ENCODE measurements around the gene GIT1. TPM values are rescaled to one million over a fixed set of nuclear protein-coding genes. Genes with fewer than 3 reads are reported as not detected.

The GIT1 gene
- total and polyA plus RNA-seq, 4 donors: 2.2 to 11.1 (median 4.9) TPM

DNA sequence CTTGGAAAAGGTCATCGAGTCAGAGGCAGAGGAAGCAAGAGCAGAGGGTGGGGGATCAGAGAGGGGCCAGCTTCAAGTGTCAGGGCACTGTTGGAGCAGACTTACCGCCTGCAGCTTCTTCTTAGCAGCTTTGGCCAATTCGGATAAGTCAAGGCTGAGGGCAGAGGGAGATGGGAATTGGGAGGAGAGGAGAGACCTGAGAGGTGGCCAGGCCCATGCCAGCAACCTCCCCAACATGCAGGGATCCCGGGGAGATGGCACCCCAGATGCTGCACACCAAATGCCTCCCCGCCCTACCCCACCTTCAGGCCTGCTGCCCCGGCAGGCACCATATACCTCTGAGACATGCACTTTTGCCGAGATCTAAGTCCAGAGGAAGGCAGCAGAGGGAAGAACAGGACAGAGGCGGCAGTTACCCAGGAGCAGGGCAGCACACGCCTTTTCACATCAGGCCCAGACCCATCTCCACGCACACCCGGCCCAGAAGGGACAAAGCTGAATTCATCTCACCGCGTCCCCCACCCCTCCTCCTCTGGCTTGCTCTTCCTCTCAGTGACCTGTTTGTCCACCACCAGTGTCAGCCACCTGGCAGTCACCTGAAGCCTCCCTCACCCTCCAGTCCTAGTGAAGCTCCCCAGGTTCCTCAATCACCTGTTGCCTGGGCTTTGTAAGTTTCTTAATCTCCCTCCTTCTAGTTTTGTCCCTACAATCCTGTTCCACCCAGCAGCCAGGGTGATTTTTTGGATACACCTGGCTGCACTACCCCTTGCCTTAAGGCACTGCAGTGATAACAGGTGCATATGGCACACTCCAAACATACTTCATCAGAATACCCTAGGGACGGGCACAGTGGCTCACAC lies 10.6 kb downstream of the GIT1 start:
- DNase-seq (ENCODE audit: low spot score): no peak
- peaks cover 0 to 25% (median 6%) of the 10 kb centered on the region in 4 donors for H3K36me3 ChIP-seq (ENCODE audit: control insufficient read depth in 4 of 4, insufficient read depth in 3 of 4, low read depth in 1 of 4, low read length in 3 of 4)
- WGBS: 95% methylated on average over 14 of the region's 14 CpGs
- peaks cover 10 to 17% (median 14%) of the 10 kb centered on the region in 4 donors for H3K4me1 ChIP-seq (ENCODE audit: control insufficient read depth in 4 of 4, insufficient read depth in 4 of 4, low read length in 3 of 4)
- no peak for TF ChIP-seq RXRA (IDR thresholded peaks at IDR 0.05)
- no peak for TF ChIP-seq NR2F2 (IDR thresholded peaks at IDR 0.05)
- no peak for TF ChIP-seq EGR1 (IDR thresholded peaks at IDR 0.05; ENCODE audit: low read depth in 2 of 2)
- TF ChIP-seq, protein P1, sequence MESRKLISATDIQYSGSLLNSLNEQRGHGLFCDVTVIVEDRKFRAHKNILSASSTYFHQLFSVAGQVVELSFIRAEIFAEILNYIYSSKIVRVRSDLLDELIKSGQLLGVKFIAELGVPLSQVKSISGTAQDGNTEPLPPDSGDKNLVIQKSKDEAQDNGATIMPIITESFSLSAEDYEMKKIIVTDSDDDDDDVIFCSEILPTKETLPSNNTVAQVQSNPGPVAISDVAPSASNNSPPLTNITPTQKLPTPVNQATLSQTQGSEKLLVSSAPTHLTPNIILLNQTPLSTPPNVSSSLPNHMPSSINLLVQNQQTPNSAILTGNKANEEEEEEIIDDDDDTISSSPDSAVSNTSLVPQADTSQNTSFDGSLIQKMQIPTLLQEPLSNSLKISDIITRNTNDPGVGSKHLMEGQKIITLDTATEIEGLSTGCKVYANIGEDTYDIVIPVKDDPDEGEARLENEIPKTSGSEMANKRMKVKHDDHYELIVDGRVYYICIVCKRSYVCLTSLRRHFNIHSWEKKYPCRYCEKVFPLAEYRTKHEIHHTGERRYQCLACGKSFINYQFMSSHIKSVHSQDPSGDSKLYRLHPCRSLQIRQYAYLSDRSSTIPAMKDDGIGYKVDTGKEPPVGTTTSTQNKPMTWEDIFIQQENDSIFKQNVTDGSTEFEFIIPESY (IDR thresholded peaks at IDR 0.05): no peak
- no peak for TF ChIP-seq YY1 (IDR thresholded peaks at IDR 0.05)
- TF ChIP-seq, protein P2, sequence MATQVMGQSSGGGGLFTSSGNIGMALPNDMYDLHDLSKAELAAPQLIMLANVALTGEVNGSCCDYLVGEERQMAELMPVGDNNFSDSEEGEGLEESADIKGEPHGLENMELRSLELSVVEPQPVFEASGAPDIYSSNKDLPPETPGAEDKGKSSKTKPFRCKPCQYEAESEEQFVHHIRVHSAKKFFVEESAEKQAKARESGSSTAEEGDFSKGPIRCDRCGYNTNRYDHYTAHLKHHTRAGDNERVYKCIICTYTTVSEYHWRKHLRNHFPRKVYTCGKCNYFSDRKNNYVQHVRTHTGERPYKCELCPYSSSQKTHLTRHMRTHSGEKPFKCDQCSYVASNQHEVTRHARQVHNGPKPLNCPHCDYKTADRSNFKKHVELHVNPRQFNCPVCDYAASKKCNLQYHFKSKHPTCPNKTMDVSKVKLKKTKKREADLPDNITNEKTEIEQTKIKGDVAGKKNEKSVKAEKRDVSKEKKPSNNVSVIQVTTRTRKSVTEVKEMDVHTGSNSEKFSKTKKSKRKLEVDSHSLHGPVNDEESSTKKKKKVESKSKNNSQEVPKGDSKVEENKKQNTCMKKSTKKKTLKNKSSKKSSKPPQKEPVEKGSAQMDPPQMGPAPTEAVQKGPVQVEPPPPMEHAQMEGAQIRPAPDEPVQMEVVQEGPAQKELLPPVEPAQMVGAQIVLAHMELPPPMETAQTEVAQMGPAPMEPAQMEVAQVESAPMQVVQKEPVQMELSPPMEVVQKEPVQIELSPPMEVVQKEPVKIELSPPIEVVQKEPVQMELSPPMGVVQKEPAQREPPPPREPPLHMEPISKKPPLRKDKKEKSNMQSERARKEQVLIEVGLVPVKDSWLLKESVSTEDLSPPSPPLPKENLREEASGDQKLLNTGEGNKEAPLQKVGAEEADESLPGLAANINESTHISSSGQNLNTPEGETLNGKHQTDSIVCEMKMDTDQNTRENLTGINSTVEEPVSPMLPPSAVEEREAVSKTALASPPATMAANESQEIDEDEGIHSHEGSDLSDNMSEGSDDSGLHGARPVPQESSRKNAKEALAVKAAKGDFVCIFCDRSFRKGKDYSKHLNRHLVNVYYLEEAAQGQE (IDR thresholded peaks at IDR 0.05): no peak
- no peak for TF ChIP-seq TAF1 (conservative IDR thresholded peaks at IDR 0.05)
- TF ChIP-seq, protein P3, sequence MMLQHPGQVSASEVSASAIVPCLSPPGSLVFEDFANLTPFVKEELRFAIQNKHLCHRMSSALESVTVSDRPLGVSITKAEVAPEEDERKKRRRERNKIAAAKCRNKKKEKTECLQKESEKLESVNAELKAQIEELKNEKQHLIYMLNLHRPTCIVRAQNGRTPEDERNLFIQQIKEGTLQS (IDR thresholded peaks at IDR 0.05): no peak
- TF ChIP-seq, protein P4, sequence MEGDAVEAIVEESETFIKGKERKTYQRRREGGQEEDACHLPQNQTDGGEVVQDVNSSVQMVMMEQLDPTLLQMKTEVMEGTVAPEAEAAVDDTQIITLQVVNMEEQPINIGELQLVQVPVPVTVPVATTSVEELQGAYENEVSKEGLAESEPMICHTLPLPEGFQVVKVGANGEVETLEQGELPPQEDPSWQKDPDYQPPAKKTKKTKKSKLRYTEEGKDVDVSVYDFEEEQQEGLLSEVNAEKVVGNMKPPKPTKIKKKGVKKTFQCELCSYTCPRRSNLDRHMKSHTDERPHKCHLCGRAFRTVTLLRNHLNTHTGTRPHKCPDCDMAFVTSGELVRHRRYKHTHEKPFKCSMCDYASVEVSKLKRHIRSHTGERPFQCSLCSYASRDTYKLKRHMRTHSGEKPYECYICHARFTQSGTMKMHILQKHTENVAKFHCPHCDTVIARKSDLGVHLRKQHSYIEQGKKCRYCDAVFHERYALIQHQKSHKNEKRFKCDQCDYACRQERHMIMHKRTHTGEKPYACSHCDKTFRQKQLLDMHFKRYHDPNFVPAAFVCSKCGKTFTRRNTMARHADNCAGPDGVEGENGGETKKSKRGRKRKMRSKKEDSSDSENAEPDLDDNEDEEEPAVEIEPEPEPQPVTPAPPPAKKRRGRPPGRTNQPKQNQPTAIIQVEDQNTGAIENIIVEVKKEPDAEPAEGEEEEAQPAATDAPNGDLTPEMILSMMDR (IDR thresholded peaks at IDR 0.05; ENCODE audit: low read depth, low read length, missing input control): no peak
- no peak for TF ChIP-seq FOXA2 (IDR thresholded peaks at IDR 0.05)
- no peak for TF ChIP-seq HNF4A (conservative IDR thresholded peaks at IDR 0.05)
- TF ChIP-seq RAD21 (IDR thresholded peaks at IDR 0.05): no peak
- no peak for TF ChIP-seq FOXA1 (IDR thresholded peaks at IDR 0.05)
- TF ChIP-seq SP1 (IDR thresholded peaks at IDR 0.05): no peak
- TF ChIP-seq GABPA (IDR thresholded peaks at IDR 0.05 in 1 of 2, conservative IDR thresholded peaks at IDR 0.05 in 1 of 2): no peak
- TF ChIP-seq, protein P5, sequence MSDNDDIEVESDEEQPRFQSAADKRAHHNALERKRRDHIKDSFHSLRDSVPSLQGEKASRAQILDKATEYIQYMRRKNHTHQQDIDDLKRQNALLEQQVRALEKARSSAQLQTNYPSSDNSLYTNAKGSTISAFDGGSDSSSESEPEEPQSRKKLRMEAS (IDR thresholded peaks at IDR 0.05): no peak
- TF ChIP-seq HNF4G (IDR thresholded peaks at IDR 0.05): no peak
- H3K27ac ChIP-seq (ENCODE audit: low read depth in 1 of 2, low read length in 2 of 2): no peak overlapping the region
- H3K9me3 ChIP-seq (ENCODE audit: control insufficient read depth in 4 of 4, low read length in 3 of 4): no peaks in the 10 kb centered on the region
- H3K9ac ChIP-seq (ENCODE audit: low read depth in 1 of 2, low read length in 2 of 2): no peak overlapping the region
- H3K4me3 ChIP-seq (ENCODE audit: low read depth in 1 of 3, low read length in 3 of 3): no peak overlapping the region
- no peaks in the 10 kb centered on the region for H3K27me3 ChIP-seq (ENCODE audit: control insufficient read depth in 4 of 4, insufficient read depth in 4 of 4, low read length in 3 of 4)
